Measurements from ENCODE around the gene KRTAP20-4.

GRCh38 chr21:30646904-30647414 lies 26.5 kb downstream of the KRTAP20-4 start:
- TF ChIP-seq MAX (IDR thresholded peaks at IDR 0.05), result no peak
- no peak for TF ChIP-seq NFIC (IDR thresholded peaks at IDR 0.05)

Measured in Ishikawa (cell line).